PFSK-1 (cell line): ENCODE data around the gene TRAPPC12.

ENCODE experiments used
- FOXP2 ChIP-seq: optimal IDR thresholded peaks from 2 replicates; pipeline ENCODE3; 2011; ENCODE audit warnings: borderline replicate concordance, control low read depth, inconsistent platforms; ENCODE audit not compliant: insufficient read depth; ENCODE audit errors: extremely low read length, extremely low read depth
- POLR2AphosphoS5 ChIP-seq: IDR thresholded peaks from 2 replicates; pipeline ENCODE4 v1.6.1; 2012; ENCODE audit warnings: low read depth, mild to moderate bottlenecking, control low read depth, low read length, moderate library complexity
- REST ChIP-seq, 2 experiments: IDR thresholded peaks; 2 replicates each; pipeline versions ENCODE4 v1.6.1 to v1.8.0; 2011 to 2012; ENCODE audit warnings: low read depth in 2 of 2, low read length in 2 of 2, control low read depth in 1 of 2, inconsistent platforms in 1 of 2, mild to moderate bottlenecking in 1 of 2, moderate library complexity in 1 of 2; ENCODE audit not compliant: insufficient read depth in 1 of 2
- SIN3A ChIP-seq: IDR thresholded peaks from 2 replicates; pipeline ENCODE4 v1.6.1; 2012; ENCODE audit warnings: mild to moderate bottlenecking, low read length, moderate library complexity, borderline replicate concordance; ENCODE audit not compliant: insufficient read depth
- TAF1 ChIP-seq: IDR thresholded peaks from 2 replicates; pipeline ENCODE4 v1.6.1; 2012; ENCODE audit warnings: low read length, control low read depth, borderline replicate concordance; ENCODE audit not compliant: insufficient read depth

TRAPPC12 gene

GRCh38 chr2:3428577-3428976 is 49.1 kb downstream of the TRAPPC12 start:
- TF ChIP-seq TAF1 (no peak), REST (IDR thresholded peaks at IDR 0.05; ENCODE audit: insufficient read depth in 1 of 2, low read depth in 2 of 2, low read length in 2 of 2) (no peak), SIN3A (no peak), POLR2AphosphoS5 (no peak), FOXP2 (no peak)

GRCh38 chr2:3429066-3429610 is 49.6 kb downstream of the TRAPPC12 start:
- TF ChIP-seq REST (IDR thresholded peaks at IDR 0.05; ENCODE audit: insufficient read depth in 1 of 2, low read depth in 2 of 2, low read length in 2 of 2), result no peak
- no peak for TF ChIP-seq POLR2AphosphoS5
- no peak for TF ChIP-seq FOXP2
- TF ChIP-seq SIN3A, result no peak
- no peak for TF ChIP-seq TAF1

DNA sequence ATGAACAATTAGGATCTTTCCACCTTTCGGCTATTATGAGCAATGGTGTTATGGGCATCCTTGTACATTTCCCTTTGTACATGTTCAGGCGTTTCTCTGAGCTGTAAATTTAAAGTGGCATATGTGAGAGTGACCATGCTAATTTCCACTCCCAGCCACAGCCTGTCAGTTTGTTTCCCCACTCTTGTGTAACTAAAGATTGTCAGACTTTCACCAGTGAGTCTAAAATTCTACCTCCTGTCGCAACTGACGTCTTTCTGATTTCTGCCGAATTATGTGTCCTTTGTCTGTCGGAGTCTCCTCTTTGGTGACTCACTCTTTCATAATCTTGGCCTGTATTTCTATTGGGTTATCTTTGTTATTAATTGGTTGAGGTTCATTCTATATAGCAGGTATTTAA is 50.7 kb downstream of the TRAPPC12 start:
- TF ChIP-seq TAF1, result no peak

DNA sequence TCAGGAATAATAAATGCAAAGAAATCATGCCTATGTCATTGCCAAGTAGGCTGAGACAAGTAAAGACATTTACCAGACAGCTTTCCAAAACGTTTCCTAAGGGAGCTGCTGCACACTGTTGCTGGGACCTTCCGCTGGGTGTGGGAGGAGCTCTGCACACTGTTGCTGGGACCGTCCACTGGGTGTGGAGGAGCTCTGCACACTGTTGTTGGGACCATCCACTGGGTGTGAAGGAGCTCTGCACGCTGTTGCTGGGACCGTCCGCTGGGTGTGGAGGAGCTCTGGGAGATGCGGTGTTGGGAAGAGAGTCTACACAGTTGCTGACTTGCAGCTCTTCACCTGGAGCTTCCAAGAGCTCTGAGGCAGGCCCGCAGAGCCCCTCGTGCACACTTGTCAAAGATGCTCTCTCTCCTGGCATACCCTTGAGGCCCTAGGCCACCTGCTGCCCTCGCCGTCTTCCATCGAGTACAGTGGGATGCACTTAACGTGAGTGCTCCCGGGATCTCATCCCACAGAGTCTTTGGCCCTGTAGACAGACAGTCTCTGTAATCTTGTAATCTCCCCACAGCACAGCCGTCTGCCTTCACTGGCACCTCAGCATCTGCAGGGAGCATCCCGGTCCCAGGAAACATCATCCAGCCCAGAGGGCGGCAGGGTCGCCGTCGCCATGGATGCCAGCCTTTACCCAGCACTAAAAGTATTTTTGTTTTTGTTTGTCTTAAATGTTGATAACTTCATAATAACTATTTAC is 51.4 kb downstream of the TRAPPC12 start:
- TF ChIP-seq SIN3A, result no peak

GRCh38 chr2:3432067-3432466 is 52.6 kb downstream of the TRAPPC12 start:
- TF ChIP-seq REST (IDR thresholded peaks at IDR 0.05; ENCODE audit: insufficient read depth in 1 of 2, low read depth in 2 of 2, low read length in 2 of 2) (no peak), SIN3A (no peak), POLR2AphosphoS5 (no peak), FOXP2 (no peak), TAF1 (no peak)

DNA sequence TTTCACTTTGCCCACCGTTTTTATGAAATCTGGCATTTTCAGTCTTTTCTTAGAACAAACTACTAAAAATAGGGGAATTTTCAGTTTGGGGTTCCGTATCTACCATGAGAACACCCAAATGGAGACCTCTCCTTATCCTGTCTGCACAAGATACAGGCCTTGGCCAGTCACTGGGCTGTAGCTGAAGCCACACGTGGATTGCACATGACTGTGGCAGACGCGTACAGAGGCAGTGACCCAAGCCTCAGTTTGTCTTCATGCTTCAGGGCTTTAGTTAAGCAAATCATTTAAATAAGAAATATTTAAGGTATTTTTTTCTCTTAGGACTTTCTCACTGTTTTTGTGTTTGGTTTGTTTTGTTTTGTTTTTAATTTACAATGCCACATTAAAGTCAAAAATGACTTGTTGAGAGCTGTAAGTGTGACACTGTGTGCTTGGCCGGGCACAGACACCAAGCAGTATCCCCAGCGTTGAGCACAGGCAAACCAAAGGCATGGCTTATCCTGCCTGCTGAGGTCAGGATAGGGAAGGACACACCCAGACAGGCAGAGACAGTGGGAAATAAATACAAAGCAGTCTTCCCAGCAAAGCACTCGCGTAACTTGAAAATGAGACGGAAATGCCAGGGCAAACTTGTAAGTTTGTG is 53.3 kb downstream of the TRAPPC12 start:
- TF ChIP-seq FOXP2, result no peak
- no peak for TF ChIP-seq TAF1
- no peak for TF ChIP-seq POLR2AphosphoS5
- TF ChIP-seq SIN3A, result no peak
- no peak for TF ChIP-seq REST (IDR thresholded peaks at IDR 0.05; ENCODE audit: insufficient read depth in 1 of 2, low read depth in 2 of 2, low read length in 2 of 2)
